Daoy (cell line): ENCODE data around the gene PLXNC1. TPM values are rescaled to one million over a fixed set of nuclear protein-coding genes. Genes with fewer than 3 reads are reported as not detected.

Experiments
- DNase-seq: peaks from one replicate; pipeline ENCODE4 v3.0.0-alpha.2; 2015; ENCODE audit warnings: low read depth
- total RNA-seq: library from RNA; depleted of rRNA; stranded (reverse); fragments of >200 nt; shearing (Covaris generic); gene quantifications from 2 replicates; pipeline ENCODE4 v1.2.3, GENCODE V29; 2014

PLXNC1 gene
- total RNA-seq, 1 experiment from 2014 or later, result 2.1 TPM

DNA sequence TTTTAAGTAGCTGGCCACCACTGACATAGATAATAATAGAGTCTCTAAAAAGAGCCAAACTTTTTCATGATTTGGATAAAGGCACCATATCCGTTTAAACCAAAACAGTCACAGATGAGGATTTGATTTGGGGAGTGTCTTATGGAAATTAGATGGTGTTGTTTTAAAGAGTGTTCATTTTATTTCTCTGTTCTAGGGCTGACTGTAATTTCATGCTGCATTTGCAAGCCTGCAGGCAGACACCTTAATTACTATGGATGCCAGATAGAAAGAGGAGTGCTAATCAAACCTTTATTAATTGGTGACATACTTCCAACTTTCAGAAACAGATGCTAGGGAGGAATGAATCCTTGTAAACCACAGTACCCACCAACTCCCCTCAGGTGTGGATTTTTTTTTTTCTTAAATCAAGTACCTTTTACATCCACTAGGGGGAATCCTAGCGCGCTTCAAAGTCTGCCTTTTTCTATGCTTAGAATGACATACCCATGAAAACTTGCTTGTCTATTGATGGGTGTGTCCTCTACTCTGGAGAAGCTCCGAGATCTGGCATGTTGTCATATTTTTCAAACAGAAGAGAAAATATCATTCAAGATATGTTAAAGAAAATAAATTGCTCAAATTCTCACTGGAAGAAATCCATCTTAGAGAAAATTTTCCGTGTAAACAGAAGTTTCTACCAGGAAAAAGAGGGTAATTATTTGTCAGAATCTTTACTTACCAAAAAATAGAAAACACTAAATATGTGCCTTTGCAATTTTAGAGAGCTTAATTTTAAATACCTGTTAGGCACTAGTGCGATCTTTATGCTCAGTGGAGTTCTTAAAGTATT is 14.2 kb upstream of the PLXNC1 start:
- DNase-seq, result peak; percentile 39

DNA sequence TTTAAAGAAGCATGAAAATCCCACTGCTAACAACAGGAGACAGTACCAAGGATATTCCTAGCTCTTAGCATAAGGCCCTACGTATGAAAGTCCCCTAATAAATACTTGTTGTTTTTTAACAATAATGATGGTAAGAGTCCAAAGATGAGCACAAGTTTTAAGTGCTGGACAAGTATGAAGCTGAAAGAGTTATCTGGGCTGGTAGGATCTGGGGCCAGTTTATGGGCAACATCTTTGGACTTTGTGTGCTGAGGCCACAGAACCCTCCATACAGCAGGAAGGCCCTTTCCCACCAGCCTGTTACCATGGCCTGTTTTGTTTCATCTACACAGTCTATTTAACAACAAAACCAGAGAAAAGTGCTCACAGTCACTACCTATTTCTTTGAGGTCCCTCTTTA is 12.5 kb upstream of the PLXNC1 start:
- DNase-seq, result no peak

DNA sequence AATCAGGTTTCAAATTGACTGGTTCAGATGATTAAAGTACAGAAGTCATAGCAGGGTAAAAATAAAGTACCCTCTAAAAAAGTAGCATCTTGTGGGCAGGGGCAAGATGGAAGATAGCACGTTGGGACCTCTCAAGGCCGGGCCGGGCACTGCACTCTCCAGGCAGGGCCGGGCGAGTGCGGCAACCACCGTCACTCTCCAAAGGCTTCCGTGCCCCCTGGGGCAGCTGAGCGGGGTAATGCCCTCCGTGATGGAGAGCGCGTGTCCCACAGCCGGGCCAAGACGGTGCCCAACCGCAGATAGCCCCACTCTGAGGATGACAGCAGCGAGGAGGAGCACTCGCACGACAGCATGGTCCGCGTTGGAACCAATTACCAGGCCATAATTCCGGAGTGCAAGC is 8.6 kb upstream of the PLXNC1 start:
- no peak for DNase-seq

DNA sequence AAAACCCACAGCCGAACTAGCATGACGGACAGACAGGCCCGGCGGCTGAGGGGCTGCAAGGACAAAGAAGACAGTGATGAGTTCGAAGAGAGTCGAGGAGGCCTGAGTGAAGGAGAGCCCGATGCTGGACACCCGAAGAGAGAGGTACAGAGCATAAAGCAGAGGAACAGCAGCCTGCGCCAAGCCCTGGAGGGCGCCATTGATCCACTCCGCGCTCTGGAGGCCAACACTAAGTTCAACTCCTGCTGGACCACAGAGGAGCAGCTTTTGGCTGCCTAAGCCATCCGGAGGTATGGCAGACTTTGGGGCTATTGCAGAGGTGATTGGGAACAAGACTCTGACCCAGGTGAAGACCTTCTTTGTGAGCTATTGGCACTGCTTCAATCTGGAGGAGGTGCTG is 7.8 kb upstream of the PLXNC1 start:
- DNase-seq, result peak; percentile 54

DNA sequence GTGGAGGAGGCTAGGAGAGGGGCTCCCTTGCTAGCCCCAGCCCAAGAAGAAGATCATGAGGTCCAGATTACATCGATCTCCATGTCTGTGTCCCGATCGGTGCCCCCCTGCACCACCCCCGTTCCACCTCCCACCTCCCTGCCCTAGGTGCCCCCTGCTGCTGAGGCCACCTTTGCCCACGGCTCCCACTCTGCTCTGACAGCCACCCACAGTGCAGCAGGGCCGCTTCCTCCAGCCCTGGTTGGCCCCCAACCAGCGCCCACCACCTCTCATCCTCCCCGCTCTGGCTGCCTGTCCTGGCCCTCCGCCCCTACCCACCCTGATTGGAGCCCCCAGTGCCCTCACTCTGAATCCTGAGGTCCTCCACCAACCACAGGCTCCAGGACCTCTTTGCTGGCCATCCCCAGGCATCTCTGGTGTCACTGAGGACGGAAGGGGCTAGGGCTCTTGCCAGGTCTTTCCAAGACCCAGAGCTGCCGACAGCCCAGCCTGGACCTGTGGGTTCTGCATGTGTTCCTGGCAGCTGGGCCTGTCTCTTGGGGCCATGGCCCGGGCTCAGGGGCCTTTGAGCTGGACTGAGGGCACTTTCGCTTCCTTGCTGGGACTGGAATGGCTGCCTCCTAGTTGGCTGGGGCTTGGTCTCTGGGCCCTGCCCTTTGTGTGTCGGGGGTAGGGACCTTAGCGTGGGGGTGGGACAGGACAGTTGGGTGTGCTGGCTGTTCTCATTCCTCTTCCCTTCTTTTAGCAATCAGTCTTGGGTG is 7.2 kb upstream of the PLXNC1 start:
- no peak for DNase-seq

DNA sequence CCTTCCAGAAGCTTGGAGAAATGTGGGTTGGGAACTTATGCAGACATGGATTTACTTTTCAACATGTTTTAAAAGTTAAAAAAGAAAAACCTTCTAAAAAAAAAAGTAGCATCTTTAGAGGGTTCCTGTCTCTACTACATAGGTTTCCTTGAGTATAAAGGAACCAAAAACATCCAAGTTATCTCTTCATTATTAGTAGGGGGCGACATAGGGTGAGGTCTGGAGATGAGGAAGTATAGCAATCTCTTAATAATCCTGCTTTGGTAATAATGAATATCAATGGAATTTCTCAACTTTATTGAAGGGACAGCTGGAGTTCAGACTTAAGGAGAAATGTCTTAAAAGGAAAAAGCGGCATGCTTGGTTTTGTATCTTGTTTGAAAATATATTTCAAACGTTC is 6.5 kb upstream of the PLXNC1 start:
- DNase-seq, result no peak

DNA sequence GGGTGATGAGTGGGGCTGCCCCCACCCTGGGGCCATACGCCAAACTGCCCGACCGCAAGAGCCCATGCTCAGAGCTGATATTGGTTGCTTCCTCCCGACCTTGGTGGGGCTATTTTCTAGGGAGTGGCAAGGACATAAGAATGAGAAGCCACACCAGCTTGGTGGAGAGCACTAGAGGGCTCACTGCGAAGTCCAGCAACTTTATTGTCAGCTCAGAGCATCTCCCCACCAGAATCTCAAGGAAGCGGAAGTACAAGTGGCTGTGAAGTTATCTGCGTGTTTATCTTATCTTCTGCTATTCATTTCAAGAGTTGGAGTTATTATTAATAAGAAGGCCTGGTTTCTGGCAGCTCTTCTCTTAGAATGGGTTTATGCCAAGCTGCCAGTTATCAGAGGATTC is 4.9 kb upstream of the PLXNC1 start:
- no peak for DNase-seq

DNA sequence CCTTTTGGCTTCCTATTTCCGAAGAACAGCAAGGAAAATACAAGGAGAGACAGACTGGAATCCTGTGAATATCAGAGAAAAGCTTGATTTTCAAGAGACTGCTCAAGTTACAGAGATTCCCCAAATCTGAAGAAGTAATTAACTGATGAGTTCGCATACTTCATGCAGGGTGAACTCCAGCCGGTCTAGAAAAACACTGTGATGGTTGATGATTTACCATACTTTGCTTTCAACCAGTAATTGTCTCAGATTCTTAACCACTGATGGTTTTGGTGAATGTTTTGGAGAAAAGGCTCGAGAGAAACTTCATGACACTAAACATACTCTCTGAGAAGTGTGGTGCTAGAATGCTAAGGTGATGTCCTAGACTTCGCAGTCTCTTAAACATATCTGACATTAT is 4.4 kb upstream of the PLXNC1 start:
- no peak for DNase-seq

DNA sequence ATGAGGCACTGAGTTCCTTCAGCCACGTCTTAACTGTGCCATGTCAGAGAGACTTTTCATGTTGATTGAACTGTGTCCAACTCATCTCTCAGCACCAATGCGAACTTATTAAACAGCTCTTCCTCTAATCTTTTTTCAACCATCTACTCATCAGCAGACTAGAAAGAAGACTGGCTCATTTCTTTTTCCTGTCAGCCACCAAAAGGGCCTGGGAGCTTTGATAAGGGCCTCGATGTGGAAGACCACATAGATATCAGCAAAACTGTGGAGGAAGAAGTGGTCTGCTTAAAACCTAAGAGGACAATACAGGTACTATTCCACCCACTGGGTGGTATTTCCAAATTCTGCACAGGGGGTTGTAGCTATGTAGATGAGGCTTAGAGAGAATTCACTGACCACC is 3.6 kb upstream of the PLXNC1 start:
- no peak for DNase-seq

DNA sequence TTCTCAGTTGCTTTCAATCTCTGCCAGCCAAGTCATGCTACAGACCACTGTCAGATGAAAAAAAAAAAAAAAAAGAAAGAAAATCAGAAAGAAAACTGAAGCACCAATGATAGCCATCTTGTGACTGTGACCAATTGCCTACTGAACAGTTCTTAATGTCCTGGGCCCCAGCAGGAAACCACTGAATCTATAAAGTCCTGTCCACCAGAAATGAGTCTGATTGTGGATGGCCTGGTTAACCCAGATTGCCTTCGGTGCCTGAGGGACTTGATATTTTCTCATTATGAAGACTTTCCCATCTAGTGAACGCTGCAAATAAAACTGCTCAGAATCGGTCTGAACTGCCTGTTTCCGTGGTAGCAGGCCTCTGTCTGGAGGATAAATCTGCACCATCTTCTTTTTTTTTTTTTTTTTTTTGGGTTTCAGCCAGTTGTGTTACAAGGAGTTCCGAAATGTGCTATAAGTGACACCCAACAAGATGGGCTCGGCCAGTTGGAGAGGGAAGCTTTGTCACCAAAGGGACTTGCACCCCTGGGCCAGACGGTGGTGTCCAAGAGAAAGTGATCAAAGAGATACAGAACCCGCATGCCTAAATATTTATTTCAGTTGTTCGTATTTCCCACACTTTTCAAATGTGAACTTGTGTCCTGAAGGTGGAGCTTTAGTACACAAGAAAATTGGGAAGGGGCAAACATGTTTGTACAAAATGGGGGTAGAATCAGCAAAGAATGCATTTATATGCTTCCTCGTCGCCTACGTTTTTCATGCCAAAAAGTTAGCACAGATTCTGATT is 3.0 kb upstream of the PLXNC1 start:
- peak; percentile 36 for DNase-seq

DNA sequence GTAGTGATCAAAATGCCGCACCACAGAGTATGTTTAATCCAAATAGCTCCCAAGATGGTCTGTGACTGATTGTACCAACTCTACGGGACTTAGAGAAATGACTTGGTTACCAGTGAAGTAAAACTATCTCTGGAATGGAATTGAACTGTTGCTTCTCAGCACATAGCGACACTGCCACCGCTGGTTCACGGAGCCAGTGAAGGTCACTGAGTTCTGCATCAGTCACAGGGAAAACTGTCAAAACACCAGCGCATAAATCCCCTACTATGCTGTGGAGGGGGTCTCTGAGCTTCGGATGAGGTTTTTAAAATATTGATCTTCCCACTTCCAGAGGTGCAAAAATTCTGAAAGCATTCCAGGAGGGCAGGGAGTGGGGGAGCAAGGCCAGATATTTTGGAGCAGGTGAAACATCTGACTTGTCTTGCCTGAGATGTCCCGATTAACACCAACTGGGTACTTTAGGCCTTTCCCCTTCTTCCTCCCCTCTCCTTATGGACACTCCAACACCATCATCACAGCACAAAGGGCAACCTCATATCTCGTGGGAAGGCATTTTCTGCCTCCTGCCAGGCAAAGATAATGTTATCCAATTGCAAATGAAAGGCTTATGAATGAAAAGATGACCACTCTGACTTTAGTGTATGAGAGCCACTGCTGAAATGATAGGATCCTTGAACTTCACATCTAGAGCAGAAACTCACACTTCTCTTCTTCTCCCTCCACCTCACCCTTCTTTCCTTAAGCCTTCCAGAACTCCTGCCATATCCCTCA is 2.0 kb upstream of the PLXNC1 start:
- no peak for DNase-seq

DNA sequence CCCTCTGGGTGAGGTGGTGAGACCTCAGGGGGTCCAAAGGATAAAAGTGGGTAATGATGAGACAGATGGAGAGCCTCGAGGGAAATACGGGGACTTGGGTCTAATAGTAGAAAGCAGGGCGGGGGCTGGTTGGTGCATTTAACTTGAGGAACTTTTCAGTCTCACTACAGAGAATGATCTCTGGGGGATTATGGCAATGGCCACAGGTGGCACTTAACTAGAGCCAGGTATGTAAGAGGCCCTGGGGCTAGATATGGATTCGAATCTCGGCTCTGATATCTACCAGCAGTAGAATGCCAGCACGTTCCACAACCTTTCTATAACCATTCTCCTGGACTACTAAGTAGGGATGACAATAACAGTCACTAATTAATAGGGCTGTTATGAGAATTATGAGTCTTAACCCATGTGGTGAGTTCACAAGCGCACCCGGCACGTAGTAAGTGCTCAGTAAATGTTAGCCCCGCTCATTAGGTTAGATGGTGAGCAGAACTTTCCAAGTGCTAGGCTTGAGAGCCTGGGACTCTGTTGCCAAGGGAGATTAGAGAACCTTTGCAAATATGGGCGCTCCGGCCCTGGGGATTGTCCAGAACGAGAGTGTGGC is 888 bp upstream of the PLXNC1 start:
- no peak for DNase-seq

DNA sequence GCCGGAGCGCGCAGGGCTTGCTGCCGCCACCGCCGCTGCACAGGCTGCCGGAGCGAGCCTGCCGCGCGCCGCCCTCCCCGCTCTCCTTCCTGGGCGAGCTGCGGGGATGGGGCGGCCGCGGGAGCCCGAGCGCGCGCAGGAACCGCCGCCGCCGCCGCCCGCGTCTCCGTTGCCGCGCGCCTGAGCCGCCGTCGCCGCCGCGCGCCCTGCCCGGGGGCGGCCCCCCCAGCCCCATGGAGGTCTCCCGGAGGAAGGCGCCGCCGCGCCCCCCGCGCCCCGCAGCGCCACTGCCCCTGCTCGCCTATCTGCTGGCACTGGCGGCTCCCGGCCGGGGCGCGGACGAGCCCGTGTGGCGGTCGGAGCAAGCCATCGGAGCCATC is 352 bp downstream of the PLXNC1 start:
- DNase-seq, result no peak

DNA sequence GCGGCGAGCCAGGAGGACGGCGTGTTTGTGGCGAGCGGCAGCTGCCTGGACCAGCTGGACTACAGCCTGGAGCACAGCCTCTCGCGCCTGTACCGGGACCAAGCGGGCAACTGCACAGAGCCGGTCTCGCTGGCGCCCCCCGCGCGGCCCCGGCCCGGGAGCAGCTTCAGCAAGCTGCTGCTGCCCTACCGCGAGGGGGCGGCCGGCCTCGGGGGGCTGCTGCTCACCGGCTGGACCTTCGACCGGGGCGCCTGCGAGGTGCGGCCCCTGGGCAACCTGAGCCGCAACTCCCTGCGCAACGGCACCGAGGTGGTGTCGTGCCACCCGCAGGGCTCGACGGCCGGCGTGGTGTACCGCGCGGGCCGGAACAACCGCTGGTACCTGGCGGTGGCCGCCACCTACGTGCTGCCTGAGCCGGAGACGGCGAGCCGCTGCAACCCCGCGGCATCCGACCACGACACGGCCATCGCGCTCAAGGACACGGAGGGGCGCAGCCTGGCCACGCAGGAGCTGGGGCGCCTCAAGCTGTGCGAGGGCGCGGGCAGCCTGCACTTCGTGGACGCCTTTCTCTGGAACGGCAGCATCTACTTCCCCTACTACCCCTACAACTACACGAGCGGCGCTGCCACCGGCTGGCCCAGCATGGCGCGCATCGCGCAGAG is 873 bp downstream of the PLXNC1 start:
- peak; percentile 55 for DNase-seq

DNA sequence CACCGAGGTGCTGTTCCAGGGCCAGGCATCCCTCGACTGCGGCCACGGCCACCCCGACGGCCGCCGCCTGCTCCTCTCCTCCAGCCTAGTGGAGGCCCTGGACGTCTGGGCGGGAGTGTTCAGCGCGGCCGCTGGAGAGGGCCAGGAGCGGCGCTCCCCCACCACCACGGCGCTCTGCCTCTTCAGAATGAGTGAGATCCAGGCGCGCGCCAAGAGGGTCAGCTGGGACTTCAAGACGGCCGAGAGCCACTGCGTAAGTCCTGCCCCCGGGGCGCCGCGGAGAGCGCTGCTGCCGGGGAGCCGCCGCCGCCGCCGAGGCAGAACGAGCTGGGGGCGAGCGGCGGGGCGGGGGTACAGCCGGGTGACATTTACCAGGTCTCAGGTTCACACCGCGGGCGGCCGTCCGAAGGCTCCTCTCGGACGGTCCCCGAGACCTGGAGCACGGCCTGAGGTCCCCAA is 1.4 kb downstream of the PLXNC1 start:
- DNase-seq, result peak; percentile 37

DNA sequence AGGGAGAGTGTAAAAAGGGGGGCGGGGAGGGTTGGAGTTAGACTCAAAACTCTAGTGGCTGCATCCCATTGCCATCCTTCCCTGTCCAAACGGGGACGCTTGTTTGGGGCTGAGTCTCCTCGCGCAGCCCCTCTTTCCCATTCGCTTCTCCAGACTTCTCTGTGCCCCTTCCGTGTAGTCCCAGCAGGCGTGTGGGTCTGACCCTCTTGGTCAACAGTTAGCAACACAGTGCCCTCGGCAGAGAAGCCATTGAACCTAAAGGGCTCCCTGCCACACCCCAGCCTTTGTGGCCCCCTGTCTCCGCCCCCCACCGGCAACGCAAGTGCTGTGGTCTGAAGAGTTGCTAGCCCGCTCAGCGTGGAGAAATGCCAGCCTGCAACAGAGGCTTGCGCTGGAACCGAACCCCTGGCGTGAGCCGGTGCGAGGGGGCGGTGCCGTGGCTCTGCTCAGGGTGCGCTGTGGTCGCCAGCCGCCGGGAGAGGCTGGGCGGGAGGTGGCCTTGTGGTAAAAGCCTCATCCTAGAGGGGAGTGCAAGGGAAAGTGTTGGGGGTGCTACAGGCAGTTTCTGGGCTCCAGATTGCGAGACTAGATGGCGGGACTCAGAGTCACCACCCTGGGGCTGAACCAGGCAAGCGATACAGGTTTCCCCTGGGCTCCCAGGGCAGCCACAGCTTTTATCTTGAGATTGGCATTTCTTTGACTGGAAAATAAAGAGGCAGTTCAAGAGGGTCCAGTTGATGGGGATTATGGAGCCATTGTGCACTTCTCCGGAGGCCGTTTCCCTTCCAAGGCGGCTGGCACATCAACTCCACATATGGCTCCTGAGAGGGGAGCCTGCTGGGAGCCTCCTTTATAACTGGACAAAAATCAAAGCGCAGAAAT is 2.1 kb downstream of the PLXNC1 start:
- DNase-seq, result no peak

DNA sequence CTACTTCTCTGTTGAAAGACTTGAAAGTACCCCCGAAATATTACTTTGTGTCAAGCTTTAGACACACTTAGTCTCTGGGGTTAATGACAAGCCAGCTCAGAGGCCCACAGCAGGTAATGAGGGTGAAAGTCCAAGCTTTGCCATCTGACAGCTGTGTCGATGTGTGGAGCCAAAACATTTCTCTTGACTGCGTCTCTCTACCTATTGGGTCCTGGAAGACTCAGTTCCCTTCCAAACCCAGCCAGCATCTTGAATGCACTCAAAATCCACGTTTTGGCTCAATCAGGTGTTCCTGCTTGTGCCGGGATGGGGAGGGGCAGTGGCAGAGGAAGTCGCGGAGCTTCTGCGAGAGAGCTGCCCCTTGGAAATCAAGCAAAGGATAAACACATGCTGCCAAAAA is 3.2 kb downstream of the PLXNC1 start:
- DNase-seq, result no peak

DNA sequence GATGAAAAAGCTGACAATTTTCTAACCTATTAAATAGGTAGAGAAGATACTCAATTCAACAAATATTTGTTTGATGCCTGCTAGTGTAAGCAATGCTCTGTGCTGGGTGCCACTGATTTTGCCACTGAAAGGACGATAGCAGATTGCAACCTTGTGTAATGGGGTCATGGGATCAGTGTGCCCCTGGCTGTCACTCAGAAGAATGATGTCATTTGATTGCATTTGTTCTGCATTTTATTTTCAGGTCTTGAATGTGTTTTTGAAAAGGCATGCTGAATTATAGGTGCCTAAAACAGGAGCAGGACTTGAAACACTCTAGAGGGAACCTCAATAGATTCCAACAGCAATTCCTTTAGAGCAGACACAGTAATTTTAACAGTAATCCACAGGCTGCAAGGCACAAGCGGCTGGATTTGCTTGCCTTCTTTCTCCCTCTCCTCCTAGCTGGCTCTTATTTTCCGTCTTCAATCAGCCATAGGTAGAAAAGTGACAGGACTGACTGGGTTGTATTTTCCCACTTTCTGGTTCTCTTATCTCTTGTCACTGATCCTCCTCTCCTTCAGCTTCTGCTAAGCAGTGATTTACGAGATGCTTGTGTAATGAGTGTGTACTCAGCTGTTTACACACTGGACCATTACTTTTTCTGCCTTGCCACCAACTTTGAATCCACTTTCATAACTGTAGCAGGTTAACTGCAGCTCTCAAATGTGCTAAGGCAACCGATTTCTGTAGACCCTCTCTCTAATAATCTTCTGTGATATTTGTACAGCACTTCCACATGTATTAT is 4.1 kb downstream of the PLXNC1 start:
- no peak for DNase-seq

DNA sequence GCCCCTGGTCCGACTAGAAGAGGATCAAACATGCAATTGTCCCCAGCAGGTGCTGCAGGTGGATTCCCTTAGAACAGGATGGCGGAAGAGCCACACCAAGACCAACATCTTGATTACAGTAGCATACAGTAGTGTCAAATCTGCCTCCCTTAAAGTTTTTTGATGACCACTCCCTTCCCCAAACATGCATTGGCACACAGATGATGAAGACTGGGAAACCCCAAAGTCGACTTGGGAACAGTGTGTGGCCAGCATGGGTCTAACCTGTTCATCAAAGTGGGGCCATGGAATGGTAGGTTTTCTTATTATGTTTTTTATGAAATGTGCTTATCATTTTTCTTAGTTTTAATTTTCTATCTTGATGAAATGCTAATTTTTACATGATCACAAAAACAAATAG is 8.8 kb downstream of the PLXNC1 start:
- DNase-seq, result no peak
